GM13977 (cell line): Measurements from ENCODE around the gene FUCA1.
"Not testable (repeated sequence)": the region's sequence is repeated elsewhere in the genome, so short reads cannot be mapped to it uniquely, and the experiment has no call there.

ENCODE experiments used
- DNase-seq: peaks from one replicate; pipeline ENCODE4 v3.0.0; 2012; ENCODE audit warnings: low spot score
- CTCF ChIP-seq: IDR thresholded peaks from 2 replicates; pipeline ENCODE4 v1.5.1; 2012; ENCODE audit warnings: mild to moderate bottlenecking, control low read depth; ENCODE audit not compliant: insufficient read depth; ENCODE audit errors: extremely low read depth, missing control alignments
- in situ Hi-C: fragments of 300-500 bp; cut with MboI; formaldehyde crosslinking; loops from one replicate; pipeline ENCODE4 v1.12.0; 2022; ENCODE audit warnings: low sequenced_read_pairs, low pct_unique_long_range_greater_than_20kb, mixed read lengths, inconsistent platforms; ENCODE audit not compliant: unreplicated experiment

The FUCA1 gene

GRCh38 chr1:23804183-23804835, 63.8 kb downstream of the FUCA1 start:
- in situ Hi-C loops, result no loop called here
- no peak for DNase-seq
- no peak for TF ChIP-seq CTCF

- DNase-seq, result no peak
- TF ChIP-seq CTCF, result no peak
- in situ Hi-C loops, result no loop called here
Observed at GRCh38 chr1:23803674-23804073, 64.4 kb downstream of the FUCA1 start.

- DNase-seq, in situ Hi-C loops: not testable (repeated sequence)
Observed at GRCh38 chr1:23802809-23803342, 65.2 kb downstream of the FUCA1 start.

- in situ Hi-C loops, result no loop called here
Observed at GRCh38 chr1:23801876-23802275, 66.2 kb downstream of the FUCA1 start.

GRCh38 chr1:23801338-23801748, 66.7 kb downstream of the FUCA1 start:
- TF ChIP-seq CTCF, result no peak
- in situ Hi-C loops, result no loop called here

More at GRCh38 chr1:23801876-23802275, 66.2 kb downstream of the FUCA1 start:
- no peak for DNase-seq
- TF ChIP-seq CTCF, result no peak

GRCh38 chr1:23800400-23801337, 67.4 kb downstream of the FUCA1 start, which contains the start of gene GALE:
Gene GALE, minus strand, starts transcription at chr1:23800754. Its CDS starts 1,747 bp downstream, at chr1:23799007.
- in situ Hi-C loops, result no loop called here
- DNase-seq, result peak; percentile 99
- no peak for TF ChIP-seq CTCF

More at GRCh38 chr1:23801338-23801748, 66.7 kb downstream of the FUCA1 start:
- no peak for DNase-seq
